LNCAP (cell line): ENCODE data around the gene CCDC15.

Source experiments
- TF ChIP-seq, protein P1 (sequence below): fragments of 450-650 bp; IDR thresholded peaks from 2 replicates; pipeline ENCODE4 v1.5.1; 2017; ENCODE audit warnings: mild to moderate bottlenecking

CCDC15 gene

DNA sequence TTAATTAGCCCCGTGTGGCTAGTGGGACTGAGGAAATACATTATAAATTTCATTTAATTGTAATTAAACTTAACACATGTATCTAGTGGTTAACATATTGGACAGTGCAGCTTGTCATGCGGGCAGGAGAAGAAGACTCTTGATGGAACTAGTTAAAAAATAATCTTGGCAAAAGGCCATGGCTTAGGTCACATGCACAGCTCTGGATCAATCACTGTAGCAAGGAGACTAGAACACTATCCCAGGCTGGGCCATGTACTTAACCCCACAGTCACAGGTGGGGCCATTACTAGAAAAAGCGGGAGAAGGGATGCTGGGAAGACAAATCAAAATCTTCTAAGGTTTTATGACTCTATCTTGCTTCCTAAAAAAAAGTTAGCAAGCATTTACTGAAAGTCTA lies 9.4 kb upstream of the CCDC15 start:
- TF ChIP-seq, protein P1, sequence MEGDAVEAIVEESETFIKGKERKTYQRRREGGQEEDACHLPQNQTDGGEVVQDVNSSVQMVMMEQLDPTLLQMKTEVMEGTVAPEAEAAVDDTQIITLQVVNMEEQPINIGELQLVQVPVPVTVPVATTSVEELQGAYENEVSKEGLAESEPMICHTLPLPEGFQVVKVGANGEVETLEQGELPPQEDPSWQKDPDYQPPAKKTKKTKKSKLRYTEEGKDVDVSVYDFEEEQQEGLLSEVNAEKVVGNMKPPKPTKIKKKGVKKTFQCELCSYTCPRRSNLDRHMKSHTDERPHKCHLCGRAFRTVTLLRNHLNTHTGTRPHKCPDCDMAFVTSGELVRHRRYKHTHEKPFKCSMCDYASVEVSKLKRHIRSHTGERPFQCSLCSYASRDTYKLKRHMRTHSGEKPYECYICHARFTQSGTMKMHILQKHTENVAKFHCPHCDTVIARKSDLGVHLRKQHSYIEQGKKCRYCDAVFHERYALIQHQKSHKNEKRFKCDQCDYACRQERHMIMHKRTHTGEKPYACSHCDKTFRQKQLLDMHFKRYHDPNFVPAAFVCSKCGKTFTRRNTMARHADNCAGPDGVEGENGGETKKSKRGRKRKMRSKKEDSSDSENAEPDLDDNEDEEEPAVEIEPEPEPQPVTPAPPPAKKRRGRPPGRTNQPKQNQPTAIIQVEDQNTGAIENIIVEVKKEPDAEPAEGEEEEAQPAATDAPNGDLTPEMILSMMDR = no peak

DNA sequence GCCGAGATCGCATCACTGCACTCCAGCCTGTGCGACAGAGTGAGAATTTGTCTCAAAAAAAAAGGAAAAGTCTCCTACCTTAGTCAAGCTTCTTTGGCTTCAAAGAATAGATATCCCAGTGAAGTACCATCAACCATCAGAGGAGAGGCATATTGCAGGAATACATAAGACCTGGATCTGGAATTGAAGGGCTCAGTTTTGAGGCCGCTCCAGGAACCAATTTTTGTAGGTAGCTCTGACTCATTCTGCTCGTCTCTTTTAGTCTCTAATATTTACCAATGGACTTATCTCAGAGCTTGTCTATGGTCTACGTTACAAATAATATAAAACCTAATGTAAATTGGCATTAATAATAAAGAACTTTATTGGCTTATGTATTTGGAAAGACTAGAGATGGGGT lies 8.2 kb upstream of the CCDC15 start:
- TF ChIP-seq, protein P1 = no peak

GRCh38 chr11:124946735-124947141 lies 7.3 kb upstream of the CCDC15 start:
- TF ChIP-seq, protein P1 = no peak

- TF ChIP-seq, protein P1 = no peak
Measured at GRCh38 chr11:124950601-124951330, 3.2 kb upstream of the CCDC15 start.

GRCh38 chr11:124951341-124951740 lies 2.7 kb upstream of the CCDC15 start:
- TF ChIP-seq, protein P1 = no peak

- TF ChIP-seq, protein P1 = no peak
Measured at GRCh38 chr11:124954590-124954955, 571 bp downstream of the CCDC15 start.

GRCh38 chr11:124955035-124955434 lies 1.0 kb downstream of the CCDC15 start:
- TF ChIP-seq, protein P1 = no peak
